ENCODE data around the gene SNX18. TPM values are rescaled to one million over a fixed set of nuclear protein-coding genes. Genes with fewer than 3 reads are reported as not detected.

Gene SNX18
- total RNA-seq, 1 donor from 2014 or later: 33.6 TPM

- DNase-seq (no peak), ATAC-seq (no peak)
- Histone ChIP-seq H3K4me3 (no peak overlapping the region), H3K4me1 (peaks cover 20% of the 10 kb centered on the region), H3K9me3 (no peaks in the 10 kb centered on the region), H3K36me3 (no peaks in the 10 kb centered on the region), H3K27ac (no peak overlapping the region), H3K27me3 (ENCODE audit: low read depth) (no peaks in the 10 kb centered on the region)
- intact Hi-C loops (cut with DNase I): no loop called here
- no peak for TF ChIP-seq CTCF (IDR thresholded peaks at IDR 0.05)
Measured at GRCh38 chr5:54515634-54516033, 1.9 kb upstream of the SNX18 start.

GRCh38 chr5:54516051-54516655 is 1.4 kb upstream of the SNX18 start:
- no peaks in the 10 kb centered on the region for H3K36me3 ChIP-seq
- H3K4me1 ChIP-seq: peaks cover 23% of the 10 kb centered on the region
- ATAC-seq (no peak), DNase-seq (no peak)
- H3K27me3 ChIP-seq (ENCODE audit: low read depth): no peaks in the 10 kb centered on the region
- no peaks in the 10 kb centered on the region for H3K9me3 ChIP-seq
- H3K4me3 ChIP-seq: no peak overlapping the region
- no peak overlapping the region for H3K27ac ChIP-seq
- intact Hi-C loops (cut with DNase I): no loop called here
- TF ChIP-seq CTCF (IDR thresholded peaks at IDR 0.05): no peak

GRCh38 chr5:54517174-54517511 is 416 bp upstream of the SNX18 start:
- H3K27me3 ChIP-seq (ENCODE audit: low read depth): no peaks in the 10 kb centered on the region
- DNase-seq: no peak
- peak; percentile 2 to 17 for ATAC-seq
- peaks cover 32% of the 10 kb centered on the region for H3K4me1 ChIP-seq
- intact Hi-C loops (cut with DNase I): no loop called here
- H3K4me3 ChIP-seq: peak overlapping the region; percentile 100
- no peak for TF ChIP-seq CTCF (IDR thresholded peaks at IDR 0.05)
- H3K9me3 ChIP-seq: no peaks in the 10 kb centered on the region
- H3K27ac ChIP-seq: no peak overlapping the region
- no peaks in the 10 kb centered on the region for H3K36me3 ChIP-seq

- ATAC-seq: peak; percentile 80 to 85
- intact Hi-C loops (cut with DNase I): no loop called here
- TF ChIP-seq CTCF (IDR thresholded peaks at IDR 0.05): no peak
- no peaks in the 10 kb centered on the region for H3K9me3 ChIP-seq
- no peaks in the 10 kb centered on the region for H3K36me3 ChIP-seq
- H3K27me3 ChIP-seq (ENCODE audit: low read depth): no peaks in the 10 kb centered on the region
- H3K4me3 ChIP-seq: peak overlapping the region; percentile 100
- peak; percentile 86 for DNase-seq
- peak overlapping the region; percentile 96 for H3K27ac ChIP-seq
- peaks cover 43% of the 10 kb centered on the region for H3K4me1 ChIP-seq
Measured at GRCh38 chr5:54518146-54518817, 723 bp downstream of the SNX18 start.

- no peak for TF ChIP-seq CTCF (IDR thresholded peaks at IDR 0.05)
- H3K9me3 ChIP-seq: no peaks in the 10 kb centered on the region
- peak overlapping the region; percentile 100 for H3K4me3 ChIP-seq
- H3K4me1 ChIP-seq: peaks cover 50% of the 10 kb centered on the region
- ATAC-seq: no peak
- intact Hi-C loops (cut with DNase I): no loop called here
- DNase-seq: peak; percentile 45
- H3K27ac ChIP-seq: peak overlapping the region; percentile 96
- H3K36me3 ChIP-seq: no peaks in the 10 kb centered on the region
- no peaks in the 10 kb centered on the region for H3K27me3 ChIP-seq (ENCODE audit: low read depth)
Measured at GRCh38 chr5:54518818-54519508, 1.4 kb downstream of the SNX18 start.

Data from lower lobe of right lung (tissue), 2 donors.